ENCODE measurements around the gene SIK3. TPM values are rescaled to one million over a fixed set of nuclear protein-coding genes. Genes with fewer than 3 reads are reported as not detected.

The SIK3 gene
- total RNA-seq, 1 donor from 2014 or later, result 88.4 TPM

- Mint-ChIP-seq H3K4me1 (peaks cover 42% of the 10 kb centered on the region), H3K27ac (no peak overlapping the region), H3K4me3 (no peak overlapping the region), H3K9me3 (no peaks in the 10 kb centered on the region), H3K36me3 (ENCODE audit: low read depth) (peaks cover 7% of the 10 kb centered on the region), H3K27me3 (no peaks in the 10 kb centered on the region)
- POLR2A ChIA-PET, result interaction anchor here (1.0 kb wide), 1 partner anchor 17 kb away, joined by 4 read pairs; no protein-coding TSS in a partner anchor
- TF ChIP-seq, protein P1, sequence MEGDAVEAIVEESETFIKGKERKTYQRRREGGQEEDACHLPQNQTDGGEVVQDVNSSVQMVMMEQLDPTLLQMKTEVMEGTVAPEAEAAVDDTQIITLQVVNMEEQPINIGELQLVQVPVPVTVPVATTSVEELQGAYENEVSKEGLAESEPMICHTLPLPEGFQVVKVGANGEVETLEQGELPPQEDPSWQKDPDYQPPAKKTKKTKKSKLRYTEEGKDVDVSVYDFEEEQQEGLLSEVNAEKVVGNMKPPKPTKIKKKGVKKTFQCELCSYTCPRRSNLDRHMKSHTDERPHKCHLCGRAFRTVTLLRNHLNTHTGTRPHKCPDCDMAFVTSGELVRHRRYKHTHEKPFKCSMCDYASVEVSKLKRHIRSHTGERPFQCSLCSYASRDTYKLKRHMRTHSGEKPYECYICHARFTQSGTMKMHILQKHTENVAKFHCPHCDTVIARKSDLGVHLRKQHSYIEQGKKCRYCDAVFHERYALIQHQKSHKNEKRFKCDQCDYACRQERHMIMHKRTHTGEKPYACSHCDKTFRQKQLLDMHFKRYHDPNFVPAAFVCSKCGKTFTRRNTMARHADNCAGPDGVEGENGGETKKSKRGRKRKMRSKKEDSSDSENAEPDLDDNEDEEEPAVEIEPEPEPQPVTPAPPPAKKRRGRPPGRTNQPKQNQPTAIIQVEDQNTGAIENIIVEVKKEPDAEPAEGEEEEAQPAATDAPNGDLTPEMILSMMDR (IDR thresholded peaks at IDR 0.05), result no peak
- ATAC-seq (ENCODE audit: low read depth) (no peak), DNase-seq (no peak)
- intact Hi-C loops (cut with micrococcal nuclease), result no loop called here
- CTCF ChIA-PET, result interaction anchor here (0.6 kb wide), 1 partner anchor 129 kb away, joined by 3 read pairs; no protein-coding TSS in a partner anchor
Measured at GRCh38 chr11:116969694-116970093, 128.5 kb downstream of the SIK3 start.

GRCh38 chr11:116964269-116964668 is 134.0 kb downstream of the SIK3 start:
- DNase-seq, result no peak
- TF ChIP-seq, protein P1 (IDR thresholded peaks at IDR 0.05), result no peak
- Mint-ChIP-seq H3K4me1 (peaks cover 36% of the 10 kb centered on the region), H3K27me3 (no peaks in the 10 kb centered on the region), H3K4me3 (no peak overlapping the region), H3K9me3 (no peaks in the 10 kb centered on the region), H3K36me3 (ENCODE audit: low read depth) (peaks cover 11% of the 10 kb centered on the region), H3K27ac (no peak overlapping the region)
- ChIA-PET POLR2A (no interaction called here), CTCF (no interaction called here)
- intact Hi-C loops (cut with micrococcal nuclease), result no loop called here
- no peak for ATAC-seq (ENCODE audit: low read depth)

- H3K9me3 Mint-ChIP-seq, result no peaks in the 10 kb centered on the region
- no peaks in the 10 kb centered on the region for H3K27me3 Mint-ChIP-seq
- H3K4me1 Mint-ChIP-seq, result peaks cover 39% of the 10 kb centered on the region
- H3K4me3 Mint-ChIP-seq, result no peak overlapping the region
- no peak overlapping the region for H3K27ac Mint-ChIP-seq
- POLR2A ChIA-PET, result no interaction called here
- no peak for DNase-seq
- peaks cover 15% of the 10 kb centered on the region for H3K36me3 Mint-ChIP-seq (ENCODE audit: low read depth)
- CTCF ChIA-PET, result no interaction called here
- intact Hi-C loops (cut with micrococcal nuclease), result no loop called here
- ATAC-seq (ENCODE audit: low read depth), result no peak
- TF ChIP-seq, protein P1 (IDR thresholded peaks at IDR 0.05), result no peak
Measured at GRCh38 chr11:116963813-116964212, 134.4 kb downstream of the SIK3 start.

GRCh38 chr11:116962108-116962507 is 136.1 kb downstream of the SIK3 start:
- Mint-ChIP-seq H3K4me1 (peaks cover 43% of the 10 kb centered on the region), H3K9me3 (no peaks in the 10 kb centered on the region), H3K36me3 (ENCODE audit: low read depth) (peaks cover 19% of the 10 kb centered on the region), H3K27me3 (no peaks in the 10 kb centered on the region), H3K27ac (no peak overlapping the region), H3K4me3 (no peak overlapping the region)
- POLR2A ChIA-PET, result no interaction called here
- ATAC-seq (ENCODE audit: low read depth) (no peak), DNase-seq (no peak)
- intact Hi-C loops (cut with micrococcal nuclease), result no loop called here
- CTCF ChIA-PET, result no interaction called here
- TF ChIP-seq, protein P1 (IDR thresholded peaks at IDR 0.05), result no peak

DNA sequence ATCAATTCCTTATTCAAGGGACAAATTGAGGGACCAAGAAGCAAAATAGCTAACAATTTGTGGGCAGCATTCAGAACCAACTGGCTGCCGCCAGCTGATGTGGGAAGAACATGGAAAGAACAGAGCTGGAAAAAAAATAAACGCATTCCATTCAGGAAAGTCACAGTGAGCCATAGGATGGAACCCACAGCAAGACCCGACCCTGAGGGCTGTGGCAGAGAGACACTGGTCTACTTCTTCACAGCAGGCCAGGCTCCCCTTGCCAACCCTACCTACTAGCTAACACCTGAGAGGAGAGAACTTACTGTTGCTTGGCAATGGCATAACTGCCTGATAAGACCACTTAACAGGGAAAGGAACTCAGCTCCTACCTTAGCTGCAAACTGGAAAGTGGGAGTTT is 137.3 kb downstream of the SIK3 start:
- Mint-ChIP-seq H3K36me3 (ENCODE audit: low read depth) (peaks cover 27% of the 10 kb centered on the region), H3K27me3 (no peaks in the 10 kb centered on the region), H3K4me1 (peaks cover 53% of the 10 kb centered on the region), H3K27ac (no peak overlapping the region), H3K9me3 (no peaks in the 10 kb centered on the region), H3K4me3 (no peak overlapping the region)
- ATAC-seq (ENCODE audit: low read depth), result no peak
- TF ChIP-seq, protein P1 (IDR thresholded peaks at IDR 0.05), result no peak
- intact Hi-C loops (cut with micrococcal nuclease), result no loop called here
- ChIA-PET POLR2A (interaction anchor here (0.6 to 1.0 kb wide), 2 partner anchors 16 to 27 kb away, joined by 3 read pairs; no protein-coding TSS in a partner anchor), CTCF (interaction anchor here (1.1 kb wide), 1 partner anchor 34 kb away, joined by 3 read pairs; no protein-coding TSS in a partner anchor)
- DNase-seq, result no peak
